HepG2 (cell line): Measurements from ENCODE around the gene CAMK1D. TPM values are rescaled to one million over a fixed set of nuclear protein-coding genes. Genes with fewer than 3 reads are reported as not detected.
A peak's percentile ranks its signal among the peaks of the same experiment; 100 is the strongest.

Source experiments
- ATAC-seq: fragments of 200-7000 bp; cut with Tn5 transposase; 3 replicates; pipeline ENCODE4 v1.9.1; 2020; ENCODE audit warnings: mild to moderate bottlenecking, moderate library complexity
- BruUV-seq: library from RNA; stranded (reverse); fragments of 400-500 nt; replicated peaks from 2 replicates; lab custom pipeline; 2021; lab: Mats Ljungman, UMichigan
- CTCF ChIA-PET: fragments of 300-600 bp; formaldehyde crosslinking; extraction: SDS; loops from one replicate; lab custom pipeline; 2021; ENCODE audit warnings: low total read pairs, inconsistent platforms, low intra/inter-chr PET ratio; lab: Yijun Ruan, JAX
- POLR2A ChIA-PET: fragments of 350-600 bp; sonication (Branson Sonifier 250); formaldehyde crosslinking; loops from one replicate; lab custom pipeline; 2020; ENCODE audit warnings: antibody characterized with exemption, inconsistent platforms; lab: Yijun Ruan, JAX
- DNase-seq: peaks from one replicate; pipeline ENCODE4 v3.0.0-alpha.2; 2015; ENCODE audit warnings: low spot score
- FAIRE-seq: peaks from 3 replicates; lab custom pipeline; 2011; peaks lifted over from hg19 to GRCh38; lab: Jason Lieb, UNC
- H2AFZ ChIP-seq: one replicate; pipeline ENCODE4 v1.6.1; 2011; ENCODE audit warnings: low read length, inconsistent platforms
- H3K27ac ChIP-seq: fragments of 300-600 bp; 3 replicates; pipeline ENCODE4 v1.8.0; 2011; ENCODE audit warnings: mixed run types, mild to moderate bottlenecking, mixed read lengths, low read length, inconsistent platforms; ENCODE audit not compliant: insufficient read depth; ENCODE audit errors: extremely low read length
- H3K27me3 ChIP-seq, 2 experiments: fragments of 200-600 bp in 1 of 2; 2 replicates in 1 of 2; 3 replicates in 1 of 2; pipeline versions ENCODE4 v1.6.0 to v1.8.0; 2011; ENCODE audit warnings: low read length in 2 of 2, mild to moderate bottlenecking in 2 of 2, moderate library complexity in 2 of 2, inconsistent platforms in 1 of 2; ENCODE audit not compliant: insufficient read depth in 2 of 2, control insufficient read depth in 1 of 2
- H3K36me3 ChIP-seq, 2 experiments: fragments of 200-600 bp in 1 of 2; replicated peaks in 1 of 2; 2 replicates in 1 of 2; 3 replicates in 1 of 2; pipeline versions ENCODE4 v1.5.1 to v1.8.0; 2011; ENCODE audit warnings: low read length in 2 of 2, inconsistent platforms in 1 of 2; ENCODE audit not compliant: insufficient read depth in 2 of 2, control insufficient read depth in 1 of 2
- H3K4me1 ChIP-seq: 2 replicates; pipeline ENCODE4 v1.5.1; 2012; ENCODE audit warnings: low read length, inconsistent platforms; ENCODE audit not compliant: insufficient read depth
- H3K4me2 ChIP-seq: 2 replicates; pipeline ENCODE4 v1.6.0; 2011; ENCODE audit warnings: low read depth, low read length, inconsistent platforms
- H3K4me3 ChIP-seq, 3 experiments: fragments of 200-600 bp in 1 of 3; sonication (generic), shearing (Covaris generic) in 1 of 3; replicated peaks in 1 of 3; 2 replicates each; pipeline ENCODE4 v1.5.1; 2011 to 2016; ENCODE audit warnings: low read length in 3 of 3, inconsistent platforms in 2 of 3, low read depth in 2 of 3, mild to moderate bottlenecking in 2 of 3, control low read depth in 1 of 3, mixed read lengths in 1 of 3; ENCODE audit not compliant: insufficient read depth in 1 of 3
- H3K79me2 ChIP-seq: one replicate; pipeline ENCODE4 v1.6.1; 2011; ENCODE audit warnings: low read length, inconsistent platforms; ENCODE audit not compliant: insufficient read depth
- H3K9ac ChIP-seq: 2 replicates; pipeline ENCODE4 v1.6.0; 2011; ENCODE audit warnings: mild to moderate bottlenecking, low read depth, low read length, inconsistent platforms; ENCODE audit not compliant: insufficient read depth
- H3K9me3 ChIP-seq: 2 replicates; pipeline ENCODE4 v1.5.1; 2012; ENCODE audit warnings: mild to moderate bottlenecking, low read length
- H4K20me1 ChIP-seq: 2 replicates; pipeline ENCODE4 v1.6.0; 2011; ENCODE audit warnings: inconsistent platforms, mild to moderate bottlenecking, low read length, moderate library complexity; ENCODE audit not compliant: insufficient read depth
- EED ChIP-seq: sonication (generic); formaldehyde crosslinking; IDR thresholded peaks from 2 replicates; pipeline ENCODE4 v1.5.0; 2020; ENCODE audit warnings: mild to moderate bottlenecking, missing genetic modification reagents
- HCFC1 ChIP-seq: fragments of 150-350 bp; IDR thresholded peaks from 2 replicates; pipeline ENCODE4 v1.6.1; 2014; ENCODE audit warnings: low read depth, low read length
- MAFF ChIP-seq: IDR thresholded peaks from 2 replicates; pipeline ENCODE4 v1.6.1; 2011; ENCODE audit warnings: low read depth, low read length, improper control_type of control experiment
- MAFK ChIP-seq, 2 experiments: IDR thresholded peaks in 1 of 2; conservative IDR thresholded peaks in 1 of 2; 2 replicates each; pipeline ENCODE4 v1.6.1; 2011; ENCODE audit warnings: improper control_type of control experiment in 2 of 2, low read length in 2 of 2
- MED8 ChIP-seq: sonication (generic); formaldehyde crosslinking; IDR thresholded peaks from 2 replicates; pipeline ENCODE4 v1.8.1; 2023; ENCODE audit warnings: mild to moderate bottlenecking, missing genetic modification reagents; ENCODE audit not compliant: insufficient replicate concordance
- POGZ ChIP-seq: sonication (generic); formaldehyde crosslinking; IDR thresholded peaks from 2 replicates; pipeline ENCODE4 v1.4.0; 2020; ENCODE audit warnings: mild to moderate bottlenecking, missing genetic modification reagents
- SMARCC2 ChIP-seq: fragments of 450-650 bp; IDR thresholded peaks from 2 replicates; pipeline ENCODE4 v1.6.1; 2017; ENCODE audit warnings: antibody characterized with exemption, mild to moderate bottlenecking
- SP4 ChIP-seq: sonication (generic); formaldehyde crosslinking; IDR thresholded peaks from 2 replicates; pipeline ENCODE4 v1.8.1; 2023; ENCODE audit warnings: mild to moderate bottlenecking, missing genetic modification reagents
- TEAD3 ChIP-seq: optimal IDR thresholded peaks from 2 replicates; pipeline ENCODE3; 2016; ENCODE audit warnings: borderline replicate concordance
- ZNF256 ChIP-seq: sonication (generic); formaldehyde crosslinking; conservative IDR thresholded peaks from 2 replicates; pipeline ENCODE4 v1.4.0; 2020; ENCODE audit warnings: missing genetic modification reagents
- ZNF33A ChIP-seq: sonication (generic); formaldehyde crosslinking; IDR thresholded peaks from 2 replicates; pipeline ENCODE4 v1.5.1; 2020; ENCODE audit warnings: missing genetic modification reagents, mild to moderate bottlenecking, moderate library complexity, borderline replicate concordance
- ZNF792 ChIP-seq: IDR thresholded peaks from 2 replicates; pipeline ENCODE4 v1.6.1; 2016
- WGBS: methylation state at CpG from one replicate; pipeline ENCODE4 v1.1.6; 2017; ENCODE audit warnings: low lambda C conversion rate; 5-methylcytosine and 5-hydroxymethylcytosine counted together
- in situ Hi-C: cut with HindIII; loops from 2 replicates; pipeline ENCODE4 v1.10.0; 2017; ENCODE audit warnings: low pct_unique_long_range_greater_than_20kb; ENCODE audit not compliant: extremely low pct_ligation_motif_present
- intact Hi-C: fragments of 100-400 bp; cut with micrococcal nuclease; formaldehyde crosslinking; loops from one replicate; pipeline ENCODE4 v1.10.0; 2022; ENCODE audit not compliant: unreplicated experiment
- polyA plus RNA-seq, 8 experiments: library from polyadenylated mRNA; depleted of rRNA in 3 of 8; stranded (reverse) in 7 of 8; unstranded in 1 of 8; fragments of >200 nt; fragmentation: Illumina TruSeq in 4 of 8; extraction: Trizol in 4 of 8; gene quantifications; 2 replicates each; pipeline versions ENCODE4 v1.2.1 to v1.2.3, GENCODE V29; 2011 to 2016; ENCODE audit warnings: low read depth in 4 of 8, missing spikeins in 1 of 8, mixed read lengths in 1 of 8; ENCODE audit not compliant: insufficient read depth in 1 of 8
- total RNA-seq, 5 experiments: library from RNA; depleted of rRNA; stranded (reverse); fragments of >200 nt; fragmentation: Illumina TruSeq; extraction: Trizol; gene quantifications; 2 replicates each; pipeline ENCODE4 v1.2.3, GENCODE V29; 2016; ENCODE audit warnings: low read depth in 1 of 5

CAMK1D gene
- total and polyA plus RNA-seq, 2 of the 13 experiments (the other 11 are each of a cell fraction or from before 2014, with no cell fraction given), result under 0.01 TPM; not detected in 1

DNA sequence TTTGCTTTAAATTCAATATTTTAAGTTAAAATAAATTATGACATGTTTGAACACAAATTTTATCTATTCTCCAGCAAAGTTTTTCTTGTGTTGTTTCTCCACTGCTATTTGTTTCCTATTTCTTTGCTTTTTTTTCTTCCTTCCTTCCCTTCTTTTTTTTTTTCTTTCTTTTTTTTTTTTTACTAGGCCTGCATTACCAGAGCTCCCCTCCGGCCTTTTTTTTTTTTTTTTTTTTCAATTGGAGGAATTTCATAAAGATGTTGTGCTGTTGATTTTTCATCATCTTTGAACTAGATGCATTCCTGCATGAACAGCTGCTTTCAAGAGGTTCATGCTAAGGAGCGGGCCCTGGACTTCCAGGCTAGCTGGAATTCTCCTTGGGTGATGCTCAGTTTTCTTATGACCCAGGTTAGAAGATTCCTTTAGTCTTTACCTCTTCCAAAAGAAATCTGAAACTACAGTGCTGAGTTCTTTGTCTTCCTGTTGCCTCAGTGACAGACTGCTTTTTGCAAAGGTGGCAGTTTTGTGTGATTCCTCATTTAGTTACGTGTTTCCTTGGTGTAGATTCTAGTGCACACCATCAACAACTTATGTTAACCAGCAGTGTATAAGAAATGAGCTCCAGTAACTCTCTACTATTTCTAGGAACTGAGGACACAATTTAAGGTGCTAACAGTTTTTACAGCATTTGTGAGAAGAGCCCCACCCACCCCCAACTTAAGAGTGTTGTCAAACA is 4.8 kb upstream of the CAMK1D start:
- BruUV-seq, result no TSS peak
- ATAC-seq (no peak), FAIRE-seq (no peak), DNase-seq (no peak)
- H4K20me1 ChIP-seq, result no peaks in the 10 kb centered on the region
- peaks cover 8% of the 10 kb centered on the region for H3K4me1 ChIP-seq
- H3K27ac ChIP-seq, result no peak overlapping the region
- in situ Hi-C loops (no loop called here), intact Hi-C loops (no loop called here)
- H3K27me3 ChIP-seq, result peaks cover 0 to 18% of the 10 kb centered on the region in 2 experiments; a peak in 4 of 5 replicates
- H3K9me3 ChIP-seq, result no peaks in the 10 kb centered on the region
- TF ChIP-seq EED (no peak), MAFF (peak; percentile 33), MAFK (conservative IDR thresholded peaks at IDR 0.05 in 1 of 2, IDR thresholded peaks at IDR 0.05 in 1 of 2; ENCODE audit: low read length in 2 of 2) (peak; percentile 38 to 64)
- H3K4me2 ChIP-seq, result no peak overlapping the region
- no peak overlapping the region for H2AFZ ChIP-seq
- H3K79me2 ChIP-seq, result no peaks in the 10 kb centered on the region
- CTCF ChIA-PET, result no interaction called here
- POLR2A ChIA-PET, result no interaction called here
- no peaks in the 10 kb centered on the region for H3K36me3 ChIP-seq
- 52% methylated on average over 3 of the region's 3 CpGs for WGBS
- H3K9ac ChIP-seq, result no peak overlapping the region
- no peak overlapping the region for H3K4me3 ChIP-seq

- Histone ChIP-seq H3K9ac (no peak overlapping the region), H3K79me2 (no peaks in the 10 kb centered on the region), H3K27me3 (peaks cover 5 to 39% of the 10 kb centered on the region in 2 experiments; a peak in 4 of 5 replicates), H2AFZ (no peak overlapping the region), H3K36me3 (no peaks in the 10 kb centered on the region), H3K4me1 (peaks cover 20% of the 10 kb centered on the region), H4K20me1 (no peaks in the 10 kb centered on the region), H3K4me3 (no peak overlapping the region), H3K4me2 (no peak overlapping the region), H3K27ac (no peak overlapping the region), H3K9me3 (no peaks in the 10 kb centered on the region)
- DNase-seq (no peak), FAIRE-seq (no peak), ATAC-seq (no peak)
- in situ Hi-C loops, result no loop called here
- intact Hi-C loops, result no loop called here
- POLR2A ChIA-PET, result no interaction called here
- TF ChIP-seq TEAD3 (CRISPR knock-in tag) (no peak), ZNF792 (CRISPR knock-in tag) (no peak), ZNF33A (CRISPR knock-in tag) (no peak), SP4 (CRISPR knock-in tag) (no peak), HCFC1 (no peak), MED8 (CRISPR knock-in tag) (no peak), ZNF256 (no peak), POGZ (CRISPR knock-in tag) (no peak), SMARCC2 (no peak)
- CTCF ChIA-PET, result no interaction called here
- no TSS peak for BruUV-seq
- 31% methylated on average over 10 of the region's 10 CpGs for WGBS
Observed at GRCh38 chr10:12346707-12347106, 2.6 kb upstream of the CAMK1D start.
